CD8-positive, alpha-beta memory T cell (primary cell): ENCODE measurements around the gene HOXA11. TPM values are rescaled to one million over a fixed set of nuclear protein-coding genes. Genes with fewer than 3 reads are reported as not detected.
A peak's percentile ranks its signal among the peaks of the same experiment; 100 is the strongest.

Experiments
- CTCF ChIA-PET: fragments of 350-600 bp; sonication (Branson Sonifier 250); formaldehyde crosslinking; loops from one replicate; lab custom pipeline; 2021; ENCODE audit warnings: antibody characterized with exemption; lab: Charles Lee
- POLR2A ChIA-PET: fragments of 350-600 bp; sonication (Branson Sonifier 250); formaldehyde crosslinking; loops from one replicate; lab custom pipeline; 2021; ENCODE audit warnings: antibody characterized with exemption; lab: Charles Lee
- DNase-seq, 5 donors: peaks; one replicate each; pipeline versions ENCODE4 v3.0.0 to v3.0.0-alpha.2; 2020 to 2022; ENCODE audit warnings: mixed read lengths in 1 of 5
- H3K27ac ChIP-seq: one replicate; pipeline ENCODE4 v1.7.0; 2013; ENCODE audit warnings: low read depth, mild to moderate bottlenecking, low read length, moderate library complexity
- H3K27me3 ChIP-seq: 2 replicates; pipeline ENCODE4 v1.7.0; 2013; ENCODE audit warnings: low read length, mild to moderate bottlenecking; ENCODE audit not compliant: insufficient read depth, poor library complexity, severe bottlenecking
- H3K36me3 ChIP-seq: 2 replicates; pipeline ENCODE4 v1.7.0; 2013; ENCODE audit warnings: mild to moderate bottlenecking, low read length, moderate library complexity; ENCODE audit not compliant: insufficient read depth
- H3K4me1 ChIP-seq: 2 replicates; pipeline ENCODE4 v1.7.0; 2013; ENCODE audit warnings: mild to moderate bottlenecking, low read length, moderate library complexity; ENCODE audit not compliant: insufficient read depth
- H3K4me3 ChIP-seq: 2 replicates; pipeline ENCODE4 v1.7.0; 2013; ENCODE audit warnings: mild to moderate bottlenecking, low read length
- H3K9me3 ChIP-seq: 2 replicates; pipeline ENCODE4 v1.7.0; 2013; ENCODE audit warnings: mild to moderate bottlenecking, low read length
- H3K27ac Mint-ChIP-seq, 8 donors: one replicate each; pipeline ENCODE4 v1.8.0; 2020 to 2021; ENCODE audit warnings: mixed read lengths in 8 of 8, mild to moderate bottlenecking in 6 of 8, inconsistent platforms in 3 of 8, moderate library complexity in 3 of 8
- H3K27me3 Mint-ChIP-seq, 2 donors: one replicate each; pipeline ENCODE4 v1.8.0; 2020 to 2021; ENCODE audit warnings: mixed read lengths in 2 of 2, mild to moderate bottlenecking in 1 of 2, moderate library complexity in 1 of 2
- H3K36me3 Mint-ChIP-seq, 3 donors: one replicate each; pipeline ENCODE4 v1.8.0; 2020 to 2021; ENCODE audit warnings: mixed read lengths in 3 of 3, inconsistent platforms in 1 of 3, mild to moderate bottlenecking in 1 of 3
- H3K4me1 Mint-ChIP-seq, 3 donors: one replicate each; pipeline ENCODE4 v1.8.0; 2020 to 2021; ENCODE audit warnings: mixed read lengths in 3 of 3, inconsistent platforms in 1 of 3, mild to moderate bottlenecking in 1 of 3
- H3K4me3 Mint-ChIP-seq, 7 donors: one replicate each; pipeline ENCODE4 v1.8.0; 2020 to 2021; ENCODE audit warnings: mixed read lengths in 7 of 7, mild to moderate bottlenecking in 6 of 7, moderate library complexity in 4 of 7, inconsistent platforms in 2 of 7
- H3K9me3 Mint-ChIP-seq, 5 donors: one replicate each; pipeline ENCODE4 v1.8.0; 2020 to 2022; ENCODE audit warnings: mixed read lengths in 5 of 5, mild to moderate bottlenecking in 3 of 5, moderate library complexity in 2 of 5, inconsistent platforms in 1 of 5
- polyA plus RNA-seq: library from polyadenylated mRNA; unstranded; fragments of 300-500 nt; fragmentation: Illumina TruSeq; gene quantifications from one replicate; pipeline ENCODE4 v1.2.3, GENCODE V29; 2021
- total RNA-seq, 2 experiments: library from RNA; stranded (reverse); gene quantifications; one replicate each; pipeline ENCODE4 v1.2.3, GENCODE V29; 2021

HOXA11 gene
- total and polyA plus RNA-seq, 3 experiments from 2014 or later, result not detected

DNA sequence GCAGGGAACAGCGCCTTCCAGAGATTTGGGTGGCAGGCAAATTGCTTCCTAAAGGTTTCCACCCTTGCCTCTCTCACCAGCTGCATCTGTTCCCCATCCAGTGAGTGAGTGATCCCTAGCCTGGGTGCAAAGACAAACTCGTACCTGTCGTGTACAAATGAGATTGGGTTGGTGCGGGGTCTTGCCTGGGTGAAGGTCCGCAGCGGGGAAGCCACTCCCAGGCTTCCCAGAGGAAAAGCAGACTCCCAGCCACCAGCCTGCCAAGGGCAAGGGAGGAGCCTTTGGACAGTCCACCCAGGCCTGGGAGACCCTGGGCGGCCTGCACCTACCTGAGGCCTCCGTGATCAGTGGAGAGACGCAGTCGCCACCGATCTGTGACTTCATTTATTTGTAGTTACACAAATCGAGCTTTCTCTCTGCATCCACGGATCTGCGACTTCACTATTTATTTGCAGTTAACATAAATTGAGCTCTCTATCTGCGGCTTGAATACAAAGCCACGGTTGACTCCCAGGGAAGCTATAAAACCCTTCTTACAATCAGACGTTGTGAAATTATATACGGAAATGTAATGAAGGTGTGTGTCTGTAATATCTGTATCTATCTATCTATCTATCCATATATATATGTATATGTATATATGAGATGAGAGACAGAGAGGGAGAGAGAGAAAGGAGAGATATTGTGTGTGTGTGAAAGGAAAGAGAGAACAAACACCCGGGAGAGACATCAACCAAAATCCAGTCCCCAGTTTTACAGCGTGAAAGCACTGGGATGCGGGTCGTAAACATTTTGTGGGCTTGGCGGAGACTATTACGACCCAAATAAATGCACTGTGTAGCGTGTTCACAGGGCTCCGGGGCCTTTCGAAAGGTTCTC is 25.5 kb downstream of the HOXA11 start:
- peaks cover 28% of the 10 kb centered on the region for H3K4me1 ChIP-seq
- peak overlapping the region; percentile 62 to 90 (median 78) for H3K4me3 Mint-ChIP-seq
- peaks cover 81% of the 10 kb centered on the region for H3K27me3 ChIP-seq
- H3K9me3 ChIP-seq, result no peaks in the 10 kb centered on the region
- H3K4me1 Mint-ChIP-seq, result peaks cover 31 to 55% (median 44%) of the 10 kb centered on the region in 3 donors
- H3K27ac ChIP-seq, result no peak overlapping the region
- H3K36me3 ChIP-seq, result no peaks in the 10 kb centered on the region
- DNase-seq, result no peak
- H3K9me3 Mint-ChIP-seq, result peaks cover 0 to 10% (median 0%) of the 10 kb centered on the region in 5 donors
- peak overlapping the region in 2 of 8 donors; percentile 19 to 67 for H3K27ac Mint-ChIP-seq
- POLR2A ChIA-PET, result interaction anchor here (0.5 kb wide), 1 partner anchor 293 kb away, joined by 3 read pairs; no protein-coding TSS in a partner anchor
- H3K27me3 Mint-ChIP-seq, result peaks cover 85 to 90% of the 10 kb centered on the region in 2 donors
- CTCF ChIA-PET, result interaction anchor here (1.2 to 2.8 kb wide), 9 partner anchors 9 to 1267 kb away, joined by 3 to 14 read pairs (median 5); no protein-coding TSS in a partner anchor
- H3K36me3 Mint-ChIP-seq, result peaks cover 0 to 2% (median 0%) of the 10 kb centered on the region in 3 donors
- H3K4me3 ChIP-seq, result peak overlapping the region; percentile 72

DNA sequence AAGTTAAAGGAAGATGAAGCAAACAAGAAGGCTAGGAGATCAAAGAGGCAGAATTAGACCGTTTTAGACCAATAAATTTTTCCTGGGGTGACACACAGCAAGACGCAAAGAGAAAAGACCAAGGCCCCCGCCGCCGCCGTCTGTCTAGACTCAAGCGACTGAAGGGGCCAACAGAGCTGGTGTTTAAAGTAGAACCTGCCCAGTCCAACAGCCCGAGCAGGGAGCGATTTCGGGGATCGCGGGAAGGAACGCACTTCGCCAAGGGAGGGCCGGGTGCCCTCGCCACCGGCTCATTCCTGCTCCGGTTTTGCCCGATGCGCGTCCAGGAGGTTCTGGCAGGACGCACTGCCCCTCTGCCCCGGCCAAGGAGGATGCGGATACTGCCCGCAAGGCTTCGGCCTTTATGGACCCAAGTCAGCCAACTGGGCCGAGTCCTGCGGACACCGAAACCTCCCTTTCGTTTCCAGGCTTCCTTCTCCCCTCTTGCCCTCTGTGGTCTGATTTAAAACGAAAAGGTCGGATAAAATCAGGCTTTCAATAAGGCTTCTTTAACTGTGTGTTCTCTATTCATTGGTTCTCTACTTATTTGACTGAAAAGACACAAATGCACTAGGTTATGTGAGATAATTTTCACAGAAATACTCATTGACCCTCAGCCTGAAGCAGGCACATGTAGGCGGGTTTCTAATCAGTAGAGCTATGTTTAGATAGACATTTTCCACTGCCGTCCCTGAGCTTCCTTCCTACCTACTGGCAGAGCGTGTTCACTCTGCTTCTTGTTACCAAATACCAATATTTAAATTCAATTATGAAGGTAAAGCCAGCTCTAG is 26.4 kb downstream of the HOXA11 start:
- Histone ChIP-seq H3K27me3 (peaks cover 83% of the 10 kb centered on the region), H3K36me3 (no peaks in the 10 kb centered on the region), H3K27ac (no peak overlapping the region), H3K4me3 (no peak overlapping the region), H3K9me3 (no peaks in the 10 kb centered on the region), H3K4me1 (peaks cover 31% of the 10 kb centered on the region)
- H3K9me3 Mint-ChIP-seq, result peaks cover 0 to 12% (median 0%) of the 10 kb centered on the region in 5 donors
- peak overlapping the region in 4 of 8 donors; percentile 35 to 67 (median 51) for H3K27ac Mint-ChIP-seq
- CTCF ChIA-PET, result interaction anchor here (1.2 to 2.8 kb wide), 10 partner anchors 8 to 1266 kb away, joined by 3 to 14 read pairs (median 6); no protein-coding TSS in a partner anchor
- DNase-seq, result no peak
- peaks cover 84 to 90% of the 10 kb centered on the region in 2 donors for H3K27me3 Mint-ChIP-seq
- peaks cover 38 to 59% (median 52%) of the 10 kb centered on the region in 3 donors for H3K4me1 Mint-ChIP-seq
- peak overlapping the region in 5 of 7 donors; percentile 23 to 54 (median 42) for H3K4me3 Mint-ChIP-seq
- H3K36me3 Mint-ChIP-seq, result peaks cover 0 to 2% (median 0%) of the 10 kb centered on the region in 3 donors
- POLR2A ChIA-PET, result no interaction called here

DNA sequence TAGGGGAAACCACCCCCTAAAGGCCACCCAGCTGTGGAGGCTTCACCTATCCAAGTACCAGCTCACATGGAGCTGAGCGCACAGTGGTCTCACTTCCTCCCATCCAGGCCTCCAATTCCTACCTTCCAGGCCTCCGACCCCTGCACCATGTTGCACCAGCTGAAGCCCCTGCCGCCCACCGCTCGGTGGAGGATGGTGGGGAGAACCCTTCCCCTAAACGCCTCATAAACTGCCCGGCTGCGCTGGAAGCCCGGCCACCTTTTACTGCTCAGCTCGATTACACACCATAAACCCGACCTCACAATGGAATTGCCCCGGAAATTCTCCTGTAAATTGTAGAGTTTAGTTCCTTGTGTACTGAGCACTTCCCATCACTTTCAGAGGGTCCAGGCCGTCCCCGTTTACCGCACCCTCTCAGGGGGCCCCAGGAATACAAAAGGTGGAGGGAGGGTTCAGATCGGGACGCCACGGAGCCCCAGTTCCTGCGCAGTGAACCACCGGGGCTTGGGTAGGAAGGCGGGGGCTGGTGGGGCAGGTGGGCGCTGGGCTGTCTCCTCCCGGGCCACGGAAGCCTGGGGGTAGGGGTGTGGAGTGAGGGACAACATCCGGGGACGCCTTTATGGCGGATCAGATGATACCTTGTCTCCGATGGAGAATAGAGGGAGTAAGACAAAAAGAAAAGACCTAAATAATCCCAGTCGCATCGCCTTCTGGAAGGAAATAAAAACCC is 27.2 kb downstream of the HOXA11 start:
- Histone ChIP-seq H3K36me3 (no peaks in the 10 kb centered on the region), H3K9me3 (no peaks in the 10 kb centered on the region), H3K4me1 (peaks cover 31% of the 10 kb centered on the region), H3K27me3 (peaks cover 85% of the 10 kb centered on the region), H3K4me3 (no peak overlapping the region), H3K27ac (no peak overlapping the region)
- Mint-ChIP-seq H3K27ac (peak overlapping the region in 4 of 8 donors; percentile 3 to 97 (median 70)), H3K4me3 (peak overlapping the region in 5 of 7 donors; percentile 23 to 86 (median 54)), H3K9me3 (peaks cover 0 to 12% (median 0%) of the 10 kb centered on the region in 5 donors), H3K27me3 (peaks cover 85 to 90% of the 10 kb centered on the region in 2 donors), H3K36me3 (peaks cover 0 to 2% (median 0%) of the 10 kb centered on the region in 3 donors), H3K4me1 (peaks cover 39 to 59% (median 53%) of the 10 kb centered on the region in 3 donors)
- DNase-seq, result no peak
- ChIA-PET CTCF (interaction anchor here (1.1 to 2.8 kb wide), 6 partner anchors 8 to 1265 kb away, joined by 3 to 14 read pairs (median 7); partner anchors contain the start of gene HOXA9), POLR2A (no interaction called here)

DNA sequence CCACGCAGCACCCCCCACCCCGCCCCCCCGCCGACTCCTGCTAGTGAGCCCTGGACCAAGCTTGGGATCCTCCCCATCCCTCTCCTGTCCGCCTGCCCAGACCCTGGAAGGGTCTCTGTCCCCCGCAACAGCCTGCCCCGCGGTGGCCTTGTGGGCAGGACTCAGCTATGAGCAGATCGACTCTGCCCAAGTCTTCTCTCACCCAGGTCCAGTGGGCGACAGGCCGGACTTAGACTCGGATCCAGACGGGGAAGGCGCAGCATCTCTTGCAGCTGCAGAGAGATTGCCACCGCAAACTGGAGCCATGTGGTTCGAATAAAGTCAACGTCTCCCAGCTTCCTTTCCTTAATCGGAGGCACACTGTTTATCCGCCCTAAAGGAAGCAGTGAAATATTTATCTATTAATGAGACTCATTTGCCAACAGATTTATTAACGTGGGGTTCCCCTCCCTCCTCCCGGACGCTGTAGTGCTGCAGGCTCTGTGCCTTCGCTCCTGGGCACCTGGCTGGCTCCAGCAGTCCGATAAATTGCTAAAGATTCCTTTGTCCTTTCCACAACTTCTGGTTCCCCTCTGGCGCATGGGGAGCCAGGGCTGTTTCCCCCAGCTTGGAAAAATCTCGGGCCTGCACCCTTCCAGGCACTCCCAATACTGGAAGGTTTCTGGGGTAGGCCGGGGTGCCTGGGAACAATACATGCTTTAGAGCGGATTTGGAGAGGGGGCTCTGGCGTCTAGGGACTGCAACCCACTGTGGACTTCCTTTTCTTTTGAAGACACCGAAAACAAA is 27.9 kb downstream of the HOXA11 start:
- CTCF ChIA-PET, result interaction anchor here (1.1 to 2.8 kb wide), 7 partner anchors 9 to 1265 kb away, joined by 3 to 9 read pairs (median 4); partner anchors contain the start of gene HOXA9
- DNase-seq, result no peak
- Mint-ChIP-seq H3K9me3 (peaks cover 0 to 12% (median 0%) of the 10 kb centered on the region in 5 donors), H3K36me3 (peaks cover 0 to 2% (median 0%) of the 10 kb centered on the region in 3 donors), H3K27me3 (peaks cover 84 to 88% of the 10 kb centered on the region in 2 donors), H3K4me1 (peaks cover 40 to 64% (median 54%) of the 10 kb centered on the region in 3 donors), H3K27ac (peak overlapping the region in 4 of 8 donors; percentile 55 to 97 (median 77)), H3K4me3 (peak overlapping the region in 6 of 7 donors; percentile 14 to 83 (median 52))
- POLR2A ChIA-PET, result no interaction called here
- Histone ChIP-seq H3K4me3 (no peak overlapping the region), H3K9me3 (no peaks in the 10 kb centered on the region), H3K27me3 (peaks cover 85% of the 10 kb centered on the region), H3K4me1 (peaks cover 37% of the 10 kb centered on the region), H3K36me3 (no peaks in the 10 kb centered on the region), H3K27ac (no peak overlapping the region)

DNA sequence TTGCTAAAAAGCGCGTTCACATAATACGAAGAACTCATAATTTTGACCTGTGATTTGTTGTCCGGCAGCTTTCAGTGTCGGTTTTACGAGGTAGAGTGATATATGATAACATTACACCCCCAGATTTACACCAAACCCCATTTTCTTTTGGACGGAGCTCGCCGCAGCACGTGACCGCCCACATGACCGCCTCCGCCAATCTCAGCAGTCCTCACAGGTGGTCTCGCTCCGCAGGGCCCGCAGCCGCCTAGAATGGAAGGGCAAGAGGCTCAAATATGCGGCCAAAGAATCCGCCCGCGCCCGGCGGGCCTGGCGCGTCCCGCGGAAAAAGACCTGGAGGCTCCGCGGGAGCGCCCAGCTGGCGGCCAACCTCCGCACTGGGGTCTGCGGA is 28.5 kb downstream of the HOXA11 start, which contains the start of gene HOXA7:
Gene HOXA7, minus strand, starts transcription at position 168 of the 391 bp plus-strand sequence. Its CDS starts 130 bp downstream, at position 38.
- Histone ChIP-seq H3K36me3 (no peaks in the 10 kb centered on the region), H3K27me3 (peaks cover 87% of the 10 kb centered on the region), H3K9me3 (no peaks in the 10 kb centered on the region), H3K4me1 (peaks cover 43% of the 10 kb centered on the region), H3K27ac (no peak within 1 kb of the TSS), H3K4me3 (no peak within 1 kb of the TSS)
- H3K27me3 Mint-ChIP-seq, result peaks cover 86 to 89% of the 10 kb centered on the region in 2 donors
- ChIA-PET POLR2A (no interaction called here), CTCF (interaction anchor here (1.1 to 2.0 kb wide), 5 partner anchors 9 to 1264 kb away, joined by 3 to 8 read pairs (median 4); partner anchors contain the start of gene HOXA9)
- H3K36me3 Mint-ChIP-seq, result peaks cover 0 to 2% (median 0%) of the 10 kb centered on the region in 3 donors
- H3K27ac Mint-ChIP-seq, result peak within 1 kb of the TSS in 6 of 8 donors; percentile 38 to 89 (median 65)
- H3K4me1 Mint-ChIP-seq, result peaks cover 46 to 70% (median 60%) of the 10 kb centered on the region in 3 donors
- H3K9me3 Mint-ChIP-seq, result peaks cover 0 to 14% (median 0%) of the 10 kb centered on the region in 5 donors
- no peak for DNase-seq
- H3K4me3 Mint-ChIP-seq, result peak within 1 kb of the TSS; percentile 56 to 85 (median 72)

DNA sequence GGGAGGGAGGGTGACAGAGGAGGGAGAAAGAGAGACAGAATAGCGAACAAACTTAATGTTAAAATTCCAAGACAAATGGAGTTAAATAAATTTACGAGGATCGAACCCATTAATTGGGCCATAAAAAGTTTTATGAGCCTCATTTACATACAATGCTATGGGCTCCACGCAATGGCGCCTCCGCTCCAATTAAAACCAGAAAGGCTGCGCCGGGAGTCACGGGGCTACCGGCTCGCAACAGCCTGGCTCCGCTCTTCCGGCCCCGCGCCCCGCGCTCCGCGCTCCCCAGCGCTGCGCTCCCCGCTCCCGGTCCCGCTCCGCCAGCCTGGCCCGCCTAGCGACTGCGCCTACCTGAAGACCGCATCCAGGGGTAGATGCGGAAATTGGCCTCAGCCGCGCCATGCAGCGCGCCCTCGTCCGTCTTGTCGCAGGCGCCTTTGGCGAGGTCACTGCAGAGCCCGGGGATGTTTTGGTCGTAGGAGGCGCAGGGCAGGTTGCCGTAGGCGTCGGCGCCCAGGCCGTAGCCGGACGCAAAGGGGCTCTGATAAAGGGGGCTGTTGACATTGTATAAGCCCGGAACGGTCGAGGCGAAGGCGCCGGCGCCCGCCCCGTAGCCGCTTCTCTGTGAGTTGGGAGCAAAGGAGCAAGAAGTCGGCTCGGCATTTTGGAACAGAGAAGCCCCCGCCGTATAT is 29.1 kb downstream of the HOXA11 start:
- Histone ChIP-seq H3K4me3 (no peak overlapping the region), H3K27ac (no peak overlapping the region), H3K4me1 (peaks cover 48% of the 10 kb centered on the region), H3K36me3 (no peaks in the 10 kb centered on the region), H3K27me3 (peaks cover 88% of the 10 kb centered on the region), H3K9me3 (no peaks in the 10 kb centered on the region)
- H3K4me1 Mint-ChIP-seq, result peaks cover 49 to 71% (median 62%) of the 10 kb centered on the region in 3 donors
- CTCF ChIA-PET, result interaction anchor here (1.4 to 2.0 kb wide), 5 partner anchors 24 to 1263 kb away, joined by 3 to 8 read pairs (median 6); no protein-coding TSS in a partner anchor
- POLR2A ChIA-PET, result no interaction called here
- H3K9me3 Mint-ChIP-seq, result peaks cover 0 to 14% (median 0%) of the 10 kb centered on the region in 5 donors
- peak overlapping the region; percentile 56 to 85 (median 72) for H3K4me3 Mint-ChIP-seq
- H3K27ac Mint-ChIP-seq, result peak overlapping the region in 5 of 8 donors; percentile 38 to 89 (median 64)
- DNase-seq, result no peak
- peaks cover 87 to 92% of the 10 kb centered on the region in 2 donors for H3K27me3 Mint-ChIP-seq
- H3K36me3 Mint-ChIP-seq, result peaks cover 0 to 2% (median 0%) of the 10 kb centered on the region in 3 donors
